IPS DF 6.9 (cell line): ENCODE measurements around the gene ITGB7.

ENCODE experiments used
- DNase-seq: peaks from one replicate; pipeline ENCODE4 v3.0.0-alpha.2; 2013; ENCODE audit warnings: low read depth, low spot score
- H3K27ac ChIP-seq: one replicate; pipeline ENCODE4 v1.5.1; 2013; ENCODE audit warnings: low read length, control low read depth
- H3K27me3 ChIP-seq: 2 replicates; pipeline ENCODE4 v1.6.1; 2013; ENCODE audit warnings: mild to moderate bottlenecking, low read length; ENCODE audit not compliant: control insufficient read depth, insufficient read depth
- H3K36me3 ChIP-seq: 2 replicates; pipeline ENCODE4 v1.6.1; 2013; ENCODE audit warnings: low read length; ENCODE audit not compliant: control insufficient read depth, insufficient read depth
- H3K4me1 ChIP-seq: 2 replicates; pipeline ENCODE4 v1.6.1; 2013; ENCODE audit warnings: low read length; ENCODE audit not compliant: control insufficient read depth, insufficient read depth
- H3K4me3 ChIP-seq: 2 replicates; pipeline ENCODE4 v1.5.1; 2013; ENCODE audit warnings: mild to moderate bottlenecking, low read length
- H3K9me3 ChIP-seq: 2 replicates; pipeline ENCODE4 v1.6.1; 2013; ENCODE audit warnings: low read length, inconsistent platforms; ENCODE audit not compliant: control insufficient read depth, insufficient read depth
- WGBS: extraction: QIAGEN DNeasy Blood & Tissue Kit; methylation state at CpG from one replicate; pipeline ENCODE4 v1.1.7; 2013; ENCODE audit warnings: mixed read lengths, missing lambda C conversion rate; ENCODE audit not compliant: insufficient read length, insufficient coverage; 5-methylcytosine and 5-hydroxymethylcytosine counted together

Gene ITGB7

DNA sequence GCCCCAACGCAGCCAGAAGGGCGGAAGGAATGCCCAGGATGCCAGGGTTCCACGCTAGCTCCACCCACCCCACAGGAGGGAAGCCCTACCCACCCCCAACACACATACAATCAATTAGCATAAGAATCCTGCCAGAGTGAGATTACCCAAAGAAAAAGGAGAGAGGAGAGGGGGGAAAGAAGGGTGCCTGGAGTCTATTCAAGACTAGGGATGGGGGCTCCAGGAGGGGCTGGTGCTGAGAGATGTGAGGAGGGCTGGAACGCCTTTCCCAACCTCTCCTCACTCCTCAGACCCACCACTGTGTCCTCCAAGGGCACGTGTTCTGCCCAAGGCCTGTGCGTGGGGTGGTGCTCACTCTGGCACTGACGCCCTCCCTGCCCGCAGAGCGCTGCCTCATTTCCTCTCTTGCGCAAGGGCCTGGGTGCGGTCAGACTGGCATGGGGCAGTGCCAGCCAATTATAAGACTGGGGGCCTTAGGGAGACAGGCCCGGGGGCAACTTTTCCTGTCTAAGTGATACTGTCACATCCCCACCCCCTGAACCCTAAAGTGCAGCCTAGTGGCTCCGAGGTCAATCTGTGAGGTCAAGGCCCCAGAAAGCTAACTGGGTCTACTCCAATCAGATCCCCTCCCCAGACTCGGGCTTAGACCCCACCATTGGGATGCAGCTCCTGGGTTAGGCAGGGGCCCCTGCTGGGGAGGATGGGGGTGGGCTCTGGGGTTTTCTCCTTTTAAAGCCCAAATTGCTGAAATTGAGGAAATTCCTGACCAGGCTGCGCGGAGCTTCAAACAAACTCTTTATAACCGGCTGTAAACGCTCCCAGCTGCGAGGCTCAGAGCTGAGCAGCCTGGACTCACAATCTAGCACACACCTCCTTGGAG, 10.2 kb upstream of the ITGB7 start:
- DNase-seq: no peak
- Histone ChIP-seq H3K36me3 (peaks cover 11% of the 10 kb centered on the region; the same call in 1 of the 2 replicates), H3K4me3 (peak overlapping the region; percentile 4; the same call in 1 of the 2 replicates), H3K27ac (peak overlapping the region; percentile 82), H3K9me3 (no peaks in the 10 kb centered on the region), H3K4me1 (peaks cover 32% of the 10 kb centered on the region), H3K27me3 (no peaks in the 10 kb centered on the region; the same call in 1 of the 2 replicates)
- WGBS: no CpG with 5 or more reads among the region's 19 CpGs

DNA sequence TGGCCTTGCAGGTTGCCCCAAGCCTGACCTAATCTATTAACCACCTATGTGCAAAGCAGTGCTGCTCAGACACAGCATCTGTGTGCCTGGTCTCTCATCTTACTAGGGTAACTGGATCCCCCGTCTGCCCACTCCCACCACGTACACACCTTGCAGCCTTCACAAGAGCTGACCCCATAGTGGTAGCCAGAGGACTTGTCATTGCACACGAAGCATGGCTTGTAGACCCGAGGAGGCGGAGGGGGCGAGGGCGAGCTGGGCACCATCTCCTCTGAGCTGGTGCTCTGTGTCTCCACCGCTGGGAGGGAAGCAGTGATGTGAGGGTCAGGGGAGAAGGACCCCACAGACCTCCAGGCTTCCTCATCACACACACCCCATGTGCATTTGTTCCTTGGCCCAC, 8.4 kb upstream of the ITGB7 start:
- H3K4me3 ChIP-seq: no peak overlapping the region
- peaks cover 20% of the 10 kb centered on the region; the same call in 1 of the 2 replicates for H3K36me3 ChIP-seq
- H3K27me3 ChIP-seq: no peaks in the 10 kb centered on the region; the same call in 1 of the 2 replicates
- no peak for DNase-seq
- H3K9me3 ChIP-seq: no peaks in the 10 kb centered on the region
- no peak overlapping the region for H3K27ac ChIP-seq
- WGBS: no CpG with 5 or more reads among the region's 8 CpGs
- H3K4me1 ChIP-seq: peaks cover 32% of the 10 kb centered on the region

DNA sequence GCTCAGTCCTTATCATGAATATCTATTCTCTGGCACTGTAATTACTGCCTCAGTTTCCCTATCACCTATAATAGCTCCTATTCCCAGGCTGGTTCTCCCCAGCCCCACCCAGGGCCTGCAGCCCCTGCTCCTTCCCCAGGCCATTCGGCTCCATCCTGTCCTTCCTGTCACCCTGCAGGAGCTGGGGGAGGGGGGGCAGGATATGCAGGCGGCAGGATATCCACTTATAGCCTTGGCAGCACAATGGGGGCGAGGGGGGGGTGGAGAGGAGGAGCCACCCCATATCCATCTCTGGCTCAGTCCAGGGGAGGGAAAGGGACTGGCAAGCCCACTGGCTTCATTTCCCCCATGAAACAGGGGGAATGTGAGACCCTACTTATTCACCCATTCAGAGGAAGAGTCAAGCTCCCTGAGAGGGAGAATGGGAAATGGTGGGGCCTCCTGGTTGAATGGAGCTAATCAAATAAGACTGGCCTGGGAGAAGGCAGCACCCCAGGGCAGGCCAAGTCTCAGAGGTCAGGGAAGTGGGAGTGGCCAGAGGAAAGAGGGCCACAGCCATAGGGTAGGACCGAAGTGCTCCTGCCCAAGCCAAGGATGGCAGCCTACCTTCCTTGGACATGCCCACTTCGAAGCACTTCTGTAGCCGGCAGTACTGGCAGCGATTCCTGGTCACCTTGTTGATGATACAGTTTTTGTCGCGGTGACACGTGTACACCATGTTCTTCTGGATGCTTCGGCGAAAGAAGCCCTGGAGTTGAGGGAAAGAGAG, 7.8 kb upstream of the ITGB7 start:
- Histone ChIP-seq H3K27me3 (no peaks in the 10 kb centered on the region; the same call in 1 of the 2 replicates), H3K27ac (no peak overlapping the region), H3K9me3 (no peaks in the 10 kb centered on the region), H3K36me3 (peaks cover 20% of the 10 kb centered on the region; the same call in 1 of the 2 replicates), H3K4me1 (peaks cover 32% of the 10 kb centered on the region), H3K4me3 (no peak overlapping the region)
- no CpG with 5 or more reads among the region's 12 CpGs for WGBS
- DNase-seq: no peak

DNA sequence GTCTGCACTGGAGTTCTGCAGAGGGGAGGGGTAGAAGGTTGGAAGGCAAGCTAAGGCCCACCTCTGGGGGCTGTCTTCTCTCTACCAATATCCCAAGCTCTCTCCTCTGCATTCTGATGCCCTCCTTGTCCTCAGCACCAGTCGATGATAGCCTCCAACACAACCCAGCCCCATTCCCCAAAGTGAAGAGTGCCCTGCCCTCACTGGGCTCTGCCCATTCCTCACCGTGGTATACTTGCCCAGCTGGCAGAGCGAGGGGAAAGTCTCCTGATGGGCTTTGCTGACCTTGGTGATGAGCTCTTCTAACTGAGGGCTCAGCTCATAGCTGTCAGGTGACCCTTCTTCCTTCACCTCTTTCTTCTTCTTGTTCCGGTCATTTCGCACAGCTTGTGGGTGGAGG, 7.2 kb upstream of the ITGB7 start:
- Histone ChIP-seq H3K27me3 (no peaks in the 10 kb centered on the region), H3K4me1 (peaks cover 29% of the 10 kb centered on the region)
- WGBS: no CpG with 5 or more reads among the region's 5 CpGs

DNA sequence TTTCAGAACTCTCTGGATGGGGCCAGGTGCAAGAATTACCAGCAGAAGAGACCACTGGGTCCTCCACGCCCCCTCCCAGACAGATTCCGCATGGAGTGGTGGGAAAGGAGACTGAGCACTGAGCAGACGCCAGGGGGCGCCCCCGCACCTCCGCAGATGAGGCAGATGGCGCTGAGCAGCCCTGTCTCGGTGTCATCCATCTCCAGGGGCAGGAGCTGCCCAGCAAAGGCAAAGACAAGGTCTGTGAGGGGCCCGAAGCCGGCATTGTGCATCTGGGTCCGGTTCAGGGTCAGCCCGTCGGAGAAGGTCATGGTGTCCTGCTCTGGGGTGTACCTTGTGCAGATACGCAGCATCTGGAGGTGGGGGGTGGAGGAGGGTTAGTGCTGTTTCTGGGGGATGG, 6.3 kb upstream of the ITGB7 start:
- Histone ChIP-seq H3K36me3 (peaks cover 20% of the 10 kb centered on the region; the same call in 1 of the 2 replicates), H3K27me3 (no peaks in the 10 kb centered on the region), H3K4me1 (peaks cover 32% of the 10 kb centered on the region), H3K4me3 (no peak overlapping the region), H3K9me3 (no peaks in the 10 kb centered on the region), H3K27ac (no peak overlapping the region)
- DNase-seq: no peak
- no CpG with 5 or more reads among the region's 14 CpGs for WGBS

More for the DNA sequence above, 7.2 kb upstream of the ITGB7 start:
- Histone ChIP-seq H3K9me3 (no peaks in the 10 kb centered on the region), H3K36me3 (peaks cover 20% of the 10 kb centered on the region; the same call in 1 of the 2 replicates), H3K4me3 (no peak overlapping the region), H3K27ac (no peak overlapping the region)
- DNase-seq: no peak

DNA sequence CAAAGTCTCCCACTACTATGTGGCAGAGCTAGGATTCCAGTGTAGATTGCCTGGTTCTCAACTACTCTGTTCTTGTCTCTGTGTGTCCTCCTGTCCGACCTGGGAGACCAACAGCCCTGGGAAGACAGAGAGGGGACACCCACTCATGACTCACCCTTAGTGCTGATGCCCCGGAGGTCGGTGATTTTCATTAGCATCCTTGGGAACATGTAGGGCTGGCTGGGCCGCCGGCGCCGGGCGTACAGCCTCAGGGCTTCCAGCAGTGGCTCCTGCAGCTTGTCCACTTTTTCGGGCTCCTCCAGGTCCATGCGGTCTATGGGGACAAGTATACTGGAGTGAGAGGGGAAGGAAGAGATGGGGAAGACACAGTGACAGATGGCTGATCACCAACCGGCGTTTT, 5.9 kb upstream of the ITGB7 start:
- DNase-seq: no peak
- Histone ChIP-seq H3K36me3 (peaks cover 20% of the 10 kb centered on the region; the same call in 1 of the 2 replicates), H3K27me3 (no peaks in the 10 kb centered on the region), H3K4me3 (no peak overlapping the region), H3K9me3 (no peaks in the 10 kb centered on the region), H3K27ac (no peak overlapping the region), H3K4me1 (peaks cover 31% of the 10 kb centered on the region)
- WGBS: no CpG with 5 or more reads among the region's 12 CpGs

DNA sequence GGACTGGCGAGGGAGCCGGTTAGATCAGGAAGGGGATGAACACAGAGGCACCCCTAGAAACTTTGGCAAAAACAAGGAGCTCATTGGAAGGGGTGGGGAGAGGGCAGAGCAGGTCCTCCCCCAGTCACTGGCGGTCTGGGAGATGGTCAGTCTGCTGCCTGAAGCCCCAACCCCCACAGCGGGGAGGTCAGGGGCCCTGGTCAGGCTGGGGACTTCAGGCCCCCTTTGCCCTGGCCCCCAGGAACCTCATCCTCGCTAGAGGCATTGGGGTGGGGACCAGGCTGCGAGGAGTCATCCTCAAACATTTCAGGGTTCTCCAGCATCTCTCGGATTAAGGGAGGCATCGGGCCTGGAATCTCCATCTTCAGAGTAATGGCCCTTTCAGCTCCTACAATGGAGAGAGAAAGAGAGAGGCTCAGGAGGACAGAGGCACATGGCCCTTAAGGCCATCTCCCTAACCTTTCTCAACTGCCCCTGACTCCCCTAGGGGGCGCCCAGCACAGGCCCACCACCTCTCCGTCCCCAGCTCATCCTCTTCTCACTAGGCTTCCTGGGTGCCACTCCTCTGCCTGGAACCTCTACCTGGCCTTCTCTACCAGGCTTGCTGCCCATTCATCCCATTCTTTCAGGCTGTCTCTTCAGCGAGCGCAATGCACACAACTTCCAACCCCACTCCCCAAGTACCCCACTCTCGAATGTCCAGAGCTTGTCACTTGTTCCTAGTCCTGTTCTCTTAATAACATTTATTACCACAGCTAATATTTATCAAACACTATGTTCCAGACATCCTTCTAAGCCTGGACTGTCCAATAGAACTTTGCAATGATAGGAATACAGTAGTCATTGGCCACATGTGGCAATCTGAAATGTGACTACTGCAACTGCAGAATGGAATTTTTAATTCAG, 4.7 kb upstream of the ITGB7 start:
- Histone ChIP-seq H3K27ac (no peak overlapping the region), H3K4me1 (peaks cover 26% of the 10 kb centered on the region), H3K4me3 (no peak overlapping the region), H3K36me3 (peaks cover 20% of the 10 kb centered on the region; the same call in 1 of the 2 replicates), H3K9me3 (no peaks in the 10 kb centered on the region), H3K27me3 (no peaks in the 10 kb centered on the region)
- WGBS: no CpG with 5 or more reads among the region's 13 CpGs
- DNase-seq: no peak

DNA sequence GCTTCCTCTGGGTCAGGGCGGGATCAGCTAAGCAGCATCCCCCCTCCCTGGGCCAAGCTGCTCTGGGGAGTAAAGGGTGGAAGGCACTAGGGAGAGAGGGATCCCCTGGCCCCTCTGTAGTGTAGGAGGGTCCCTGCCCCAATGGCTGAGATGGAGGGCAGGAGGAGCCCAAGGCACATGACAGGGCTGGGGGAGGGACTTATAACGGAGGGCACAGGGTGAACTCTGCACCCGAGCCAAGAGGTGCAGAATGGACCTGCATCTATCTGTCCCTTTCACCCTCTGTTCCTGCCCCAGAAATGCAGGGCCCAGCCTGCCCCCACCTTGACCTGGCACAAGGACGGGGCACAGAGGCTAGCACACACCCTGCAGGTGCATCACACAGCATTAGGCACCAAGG, 3.8 kb upstream of the ITGB7 start:
- no CpG with 5 or more reads among the region's 4 CpGs for WGBS
- Histone ChIP-seq H3K9me3 (no peaks in the 10 kb centered on the region), H3K27me3 (no peaks in the 10 kb centered on the region), H3K4me1 (peaks cover 20% of the 10 kb centered on the region), H3K27ac (no peak overlapping the region), H3K4me3 (no peak overlapping the region), H3K36me3 (peaks cover 20% of the 10 kb centered on the region; the same call in 1 of the 2 replicates)
- no peak for DNase-seq

DNA sequence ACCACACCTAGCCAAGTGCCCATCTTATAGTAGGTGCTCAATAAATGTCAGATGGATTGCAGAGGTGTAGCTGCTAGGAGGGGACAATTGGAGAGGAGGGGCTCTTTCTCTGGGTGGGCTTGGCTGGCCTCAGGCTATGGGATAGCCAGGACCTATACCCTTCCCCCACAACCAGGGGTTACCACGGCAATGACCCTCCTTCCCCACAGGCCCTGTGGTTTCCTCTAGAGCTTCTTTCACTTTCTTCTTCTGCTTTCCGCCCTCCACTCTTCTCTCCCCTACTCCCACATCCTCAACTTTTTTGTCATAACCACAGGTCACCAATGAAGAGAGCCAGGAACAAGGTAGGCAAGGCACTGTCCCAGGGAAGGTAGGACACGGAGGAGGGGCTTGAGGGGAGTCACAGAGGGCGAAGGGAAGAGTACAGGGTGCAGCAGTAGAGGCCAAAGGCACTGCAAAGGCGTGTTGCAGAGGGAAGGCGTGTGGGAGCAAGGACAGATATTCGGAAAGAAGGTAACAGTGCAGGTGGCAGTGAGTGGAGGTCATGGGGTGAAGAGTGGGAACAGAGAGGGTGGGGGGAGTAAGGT, 1.9 kb upstream of the ITGB7 start:
- WGBS: no CpG with 5 or more reads among the region's 7 CpGs
- DNase-seq: no peak
- H3K27ac ChIP-seq: no peak overlapping the region
- no peaks in the 10 kb centered on the region for H3K27me3 ChIP-seq
- H3K36me3 ChIP-seq: peaks cover 17% of the 10 kb centered on the region; the same call in 1 of the 2 replicates
- peaks cover 8% of the 10 kb centered on the region for H3K4me1 ChIP-seq
- H3K9me3 ChIP-seq: no peaks in the 10 kb centered on the region
- no peak overlapping the region for H3K4me3 ChIP-seq
